ENCODE measurements around the gene PNPT1. TPM values are rescaled to one million over a fixed set of nuclear protein-coding genes. Genes with fewer than 3 reads are reported as not detected.
A peak's percentile ranks its signal among the peaks of the same experiment; 100 is the strongest.

Gene PNPT1
- total and polyA plus RNA-seq, 2 of the 13 experiments (the other 11 are each of a cell fraction or from before 2014, with no cell fraction given): 23.4 to 61.0 TPM

GRCh38 chr2:55616551-55617174 is 77.0 kb downstream of the PNPT1 start (continued):
- TF ChIP-seq ZNF138 (CRISPR knock-in tag; IDR thresholded peaks at IDR 0.05; ENCODE audit: low read depth): no peak
- 0 out of 2 replicates have a peak, but pooled peaks have one; percentile 3 for TF ChIP-seq RXRB (CRISPR knock-in tag; IDR thresholded peaks at IDR 0.05; ENCODE audit: borderline replicate concordance)
- TF ChIP-seq NFAT5 (CRISPR knock-in tag; IDR thresholded peaks at IDR 0.05): no peak
- peak; percentile 43; the same call in 1 of the 2 replicates for TF ChIP-seq ELF3 (CRISPR knock-in tag; IDR thresholded peaks at IDR 0.05)
- TF ChIP-seq ZNF737 (CRISPR knock-in tag; IDR thresholded peaks at IDR 0.05; ENCODE audit: borderline replicate concordance): no peak
- peak; percentile 65 for TF ChIP-seq BHLHE40 (IDR thresholded peaks at IDR 0.05; ENCODE audit: low read length)
- no peak for TF ChIP-seq NONO (IDR thresholded peaks at IDR 0.05)
- 0 out of 2 replicates have a peak, but pooled peaks have one; percentile 17 for TF ChIP-seq NONO (CRISPR knock-in tag; conservative IDR thresholded peaks at IDR 0.05)
- 0 out of 2 replicates have a peak, but pooled peaks have one; percentile 26 for TF ChIP-seq ZNF850 (CRISPR knock-in tag; conservative IDR thresholded peaks at IDR 0.05)
- no peak for TF ChIP-seq NCOR1 (IDR thresholded peaks at IDR 0.05; ENCODE audit: borderline replicate concordance, low read length)
- 0 out of 2 replicates have a peak, but pooled peaks have one; percentile 36 for TF ChIP-seq ZNF792 (CRISPR knock-in tag; IDR thresholded peaks at IDR 0.05)
- TF ChIP-seq ZNF660 (CRISPR knock-in tag; IDR thresholded peaks at IDR 0.05; ENCODE audit: borderline replicate concordance, low read depth): no peak
- no peak for TF ChIP-seq BRD4 (CRISPR knock-in tag; IDR thresholded peaks at IDR 0.05)
- TF ChIP-seq POLR2AphosphoS2 (IDR thresholded peaks at IDR 0.05; ENCODE audit: low read depth, low read length): 0 out of 2 replicates have a peak, but pooled peaks have one; percentile 39
- no peak for TF ChIP-seq YEATS2 (CRISPR knock-in tag; IDR thresholded peaks at IDR 0.05; ENCODE audit: borderline replicate concordance)
- TF ChIP-seq AFF4 (CRISPR knock-in tag; IDR thresholded peaks at IDR 0.05): 0 out of 2 replicates have a peak, but pooled peaks have one; percentile 28
- no peak; the same call in 1 of the 2 replicates for TF ChIP-seq NAIF1 (CRISPR knock-in tag; IDR thresholded peaks at IDR 0.05; ENCODE audit: borderline replicate concordance)
- peak; percentile 55; the same call in 1 of the 2 replicates for TF ChIP-seq IRF2 (CRISPR knock-in tag; IDR thresholded peaks at IDR 0.05)
- TF ChIP-seq ZBTB44 (CRISPR knock-in tag; IDR thresholded peaks at IDR 0.05): peak; percentile 20; the same call in 1 of the 2 replicates
- peak; percentile 41; the same call in 1 of the 2 replicates for TF ChIP-seq SPEN (CRISPR knock-in tag; IDR thresholded peaks at IDR 0.05; ENCODE audit: low read depth)
